DOHH2 (cell line): ENCODE measurements around the gene MCF2L2.

Experiments
- H3F3A ChIP-seq: fragments of 200-600 bp; sonication (generic), shearing (Covaris generic); 2 replicates; pipeline ENCODE4 v1.6.0; 2016; ENCODE audit warnings: antibody characterized with exemption, mild to moderate bottlenecking; ENCODE audit not compliant: control insufficient read depth, insufficient read depth
- H3K27ac ChIP-seq: fragments of 200-600 bp; sonication (generic); 2 replicates; pipeline ENCODE4 v1.5.1; 2014; ENCODE audit warnings: low read depth, mild to moderate bottlenecking, low read length, moderate library complexity
- H3K27me3 ChIP-seq: fragments of 200-600 bp; sonication (generic); 2 replicates; pipeline ENCODE4 v1.6.1; 2014; ENCODE audit warnings: mild to moderate bottlenecking, low read length, mixed read lengths; ENCODE audit not compliant: control insufficient read depth
- H3K36me3 ChIP-seq: fragments of 200-600 bp; sonication (generic); 2 replicates; pipeline ENCODE4 v1.6.1; 2014; ENCODE audit warnings: mild to moderate bottlenecking, low read length, moderate library complexity, mixed read lengths; ENCODE audit not compliant: control insufficient read depth
- H3K4me1 ChIP-seq: fragments of 200-600 bp; sonication (generic); 2 replicates; pipeline ENCODE4 v1.6.1; 2014; ENCODE audit warnings: mild to moderate bottlenecking, low read length, mixed read lengths; ENCODE audit not compliant: control insufficient read depth
- H3K4me2 ChIP-seq: fragments of 200-600 bp; sonication (generic); 2 replicates; pipeline ENCODE4 v1.6.0; 2014; ENCODE audit warnings: mild to moderate bottlenecking, low read length, moderate library complexity
- H3K4me3 ChIP-seq: fragments of 200-600 bp; sonication (generic); 2 replicates; pipeline ENCODE4 v1.5.1; 2014; ENCODE audit warnings: mild to moderate bottlenecking, low read length, mixed read lengths
- H3K79me2 ChIP-seq: fragments of 200-600 bp; sonication (generic); 2 replicates; pipeline ENCODE4 v1.6.1; 2014; ENCODE audit warnings: mild to moderate bottlenecking, low read length, mixed read lengths; ENCODE audit not compliant: control insufficient read depth
- H3K9me2 ChIP-seq: fragments of 200-600 bp; sonication (generic); replicated peaks from 2 replicates; pipeline ENCODE4 v1.6.1; 2014; ENCODE audit warnings: mild to moderate bottlenecking, low read length, mixed read lengths; ENCODE audit not compliant: control insufficient read depth
- H3K9me3 ChIP-seq: fragments of 200-600 bp; sonication (generic); 2 replicates; pipeline ENCODE4 v1.6.1; 2014; ENCODE audit warnings: antibody characterized with exemption, low read length, mixed read lengths; ENCODE audit not compliant: control insufficient read depth, insufficient read depth
- H4K20me1 ChIP-seq: fragments of 200-600 bp; sonication (generic); 2 replicates; pipeline ENCODE4 v1.6.0; 2014; ENCODE audit warnings: low read depth, mild to moderate bottlenecking, antibody characterized with exemption, low read length, moderate library complexity; ENCODE audit not compliant: control insufficient read depth, insufficient read depth
- EZH2phosphoT487 ChIP-seq: fragments of 200-600 bp; sonication (generic); IDR thresholded peaks from 2 replicates; pipeline ENCODE4 v1.6.1; 2017; ENCODE audit warnings: borderline replicate concordance, mild to moderate bottlenecking, antibody characterized with exemption, low read length, moderate library complexity, mixed read lengths
- TF ChIP-seq, protein P1 (sequence below): fragments of 200-600 bp; sonication (generic); IDR thresholded peaks from one replicate; pipeline ENCODE4 v1.5.1; 2014; ENCODE audit warnings: antibody characterized with exemption, mild to moderate bottlenecking, low read depth, low read length; ENCODE audit not compliant: poor library complexity, severe bottlenecking

Gene MCF2L2

DNA sequence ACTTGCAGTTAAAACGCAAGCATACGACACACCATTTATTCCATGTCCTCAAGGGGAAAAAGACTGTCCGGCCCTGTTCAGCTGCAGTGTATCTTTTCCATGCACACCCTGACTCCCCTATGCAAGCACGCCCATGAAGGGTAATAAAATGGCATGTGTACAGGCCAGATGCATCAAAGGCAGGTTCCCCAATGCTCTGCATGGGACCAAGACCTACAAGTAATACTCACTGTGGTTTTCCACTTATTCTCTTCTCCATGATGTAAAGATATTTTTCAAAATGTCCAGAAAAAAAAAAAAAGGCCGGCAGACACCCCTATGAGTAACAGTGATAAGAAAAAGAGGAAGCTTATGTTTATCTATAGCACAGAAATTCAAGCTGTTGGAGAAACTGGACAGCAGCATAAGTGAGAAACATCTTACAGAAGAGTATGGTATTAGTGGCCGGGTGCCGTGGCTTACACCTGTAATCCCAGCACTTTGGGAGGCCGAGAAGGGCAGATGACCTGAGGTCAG lies 70.8 kb downstream of the MCF2L2 start:
- H3K9me2 ChIP-seq, result no peaks in the 10 kb centered on the region
- H3F3A ChIP-seq, result no peaks in the 10 kb centered on the region
- H3K27me3 ChIP-seq, result peaks cover 16% of the 10 kb centered on the region
- no peaks in the 10 kb centered on the region for H3K36me3 ChIP-seq
- H3K4me3 ChIP-seq, result no peak overlapping the region
- H4K20me1 ChIP-seq, result no peaks in the 10 kb centered on the region
- H3K4me1 ChIP-seq, result no peaks in the 10 kb centered on the region
- no peak overlapping the region for H3K4me2 ChIP-seq
- no peaks in the 10 kb centered on the region for H3K79me2 ChIP-seq
- TF ChIP-seq, protein P1, sequence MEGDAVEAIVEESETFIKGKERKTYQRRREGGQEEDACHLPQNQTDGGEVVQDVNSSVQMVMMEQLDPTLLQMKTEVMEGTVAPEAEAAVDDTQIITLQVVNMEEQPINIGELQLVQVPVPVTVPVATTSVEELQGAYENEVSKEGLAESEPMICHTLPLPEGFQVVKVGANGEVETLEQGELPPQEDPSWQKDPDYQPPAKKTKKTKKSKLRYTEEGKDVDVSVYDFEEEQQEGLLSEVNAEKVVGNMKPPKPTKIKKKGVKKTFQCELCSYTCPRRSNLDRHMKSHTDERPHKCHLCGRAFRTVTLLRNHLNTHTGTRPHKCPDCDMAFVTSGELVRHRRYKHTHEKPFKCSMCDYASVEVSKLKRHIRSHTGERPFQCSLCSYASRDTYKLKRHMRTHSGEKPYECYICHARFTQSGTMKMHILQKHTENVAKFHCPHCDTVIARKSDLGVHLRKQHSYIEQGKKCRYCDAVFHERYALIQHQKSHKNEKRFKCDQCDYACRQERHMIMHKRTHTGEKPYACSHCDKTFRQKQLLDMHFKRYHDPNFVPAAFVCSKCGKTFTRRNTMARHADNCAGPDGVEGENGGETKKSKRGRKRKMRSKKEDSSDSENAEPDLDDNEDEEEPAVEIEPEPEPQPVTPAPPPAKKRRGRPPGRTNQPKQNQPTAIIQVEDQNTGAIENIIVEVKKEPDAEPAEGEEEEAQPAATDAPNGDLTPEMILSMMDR, result no peak
- TF ChIP-seq EZH2phosphoT487, result no peak
- no peak overlapping the region for H3K27ac ChIP-seq
- no peaks in the 10 kb centered on the region for H3K9me3 ChIP-seq

DNA sequence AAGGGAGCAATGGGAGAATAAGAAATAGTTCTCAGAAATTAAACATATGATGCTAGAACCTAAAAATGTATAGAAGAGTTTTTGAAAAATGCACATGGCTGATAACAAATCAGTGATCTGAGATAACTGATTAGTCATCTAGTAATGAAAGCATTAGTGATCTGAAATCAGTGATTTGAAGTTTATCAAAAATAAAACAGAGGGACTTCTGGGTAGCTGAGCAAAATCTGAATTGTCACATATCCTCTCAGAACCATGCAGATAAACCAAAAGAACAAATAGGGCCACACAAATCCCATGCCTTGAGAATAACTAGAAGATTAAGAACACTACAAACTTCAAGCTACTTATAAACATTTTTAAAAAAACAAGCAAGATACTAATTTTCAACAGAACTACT lies 71.5 kb downstream of the MCF2L2 start:
- no peak overlapping the region for H3K27ac ChIP-seq
- H3K27me3 ChIP-seq, result peaks cover 17% of the 10 kb centered on the region
- no peaks in the 10 kb centered on the region for H3K9me2 ChIP-seq
- no peaks in the 10 kb centered on the region for H4K20me1 ChIP-seq
- H3K4me2 ChIP-seq, result no peak overlapping the region
- H3K4me3 ChIP-seq, result no peak overlapping the region
- H3K4me1 ChIP-seq, result no peaks in the 10 kb centered on the region
- TF ChIP-seq EZH2phosphoT487, result no peak
- TF ChIP-seq, protein P1, result no peak
- no peaks in the 10 kb centered on the region for H3F3A ChIP-seq
- H3K36me3 ChIP-seq, result no peaks in the 10 kb centered on the region
- H3K79me2 ChIP-seq, result no peaks in the 10 kb centered on the region
- H3K9me3 ChIP-seq, result no peaks in the 10 kb centered on the region

DNA sequence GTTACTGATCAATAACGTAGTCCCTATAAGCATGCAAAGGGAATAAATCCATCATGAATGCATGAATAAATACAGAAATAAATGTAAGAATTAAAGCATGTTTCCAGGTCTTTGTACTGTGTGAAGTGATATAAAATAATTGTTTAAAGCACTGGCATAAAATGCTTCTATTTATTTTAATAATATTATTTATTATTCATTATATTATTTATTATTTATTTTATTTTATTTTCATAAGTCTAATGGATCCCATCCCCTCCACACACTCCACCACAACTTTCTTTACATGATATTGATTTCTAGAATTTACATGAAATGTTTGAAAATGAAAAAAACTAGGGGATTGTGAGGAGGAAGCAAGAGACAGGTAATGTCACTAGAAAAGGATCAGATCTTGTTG lies 73.5 kb downstream of the MCF2L2 start:
- Histone ChIP-seq H3K4me1 (no peaks in the 10 kb centered on the region), H3K9me3 (no peaks in the 10 kb centered on the region), H3K27ac (no peak overlapping the region), H3K36me3 (no peaks in the 10 kb centered on the region), H4K20me1 (no peaks in the 10 kb centered on the region), H3K27me3 (peaks cover 20% of the 10 kb centered on the region), H3K4me3 (no peak overlapping the region), H3F3A (no peaks in the 10 kb centered on the region), H3K4me2 (no peak overlapping the region), H3K79me2 (no peaks in the 10 kb centered on the region), H3K9me2 (no peaks in the 10 kb centered on the region)
- TF ChIP-seq, protein P1, result no peak
- no peak for TF ChIP-seq EZH2phosphoT487

DNA sequence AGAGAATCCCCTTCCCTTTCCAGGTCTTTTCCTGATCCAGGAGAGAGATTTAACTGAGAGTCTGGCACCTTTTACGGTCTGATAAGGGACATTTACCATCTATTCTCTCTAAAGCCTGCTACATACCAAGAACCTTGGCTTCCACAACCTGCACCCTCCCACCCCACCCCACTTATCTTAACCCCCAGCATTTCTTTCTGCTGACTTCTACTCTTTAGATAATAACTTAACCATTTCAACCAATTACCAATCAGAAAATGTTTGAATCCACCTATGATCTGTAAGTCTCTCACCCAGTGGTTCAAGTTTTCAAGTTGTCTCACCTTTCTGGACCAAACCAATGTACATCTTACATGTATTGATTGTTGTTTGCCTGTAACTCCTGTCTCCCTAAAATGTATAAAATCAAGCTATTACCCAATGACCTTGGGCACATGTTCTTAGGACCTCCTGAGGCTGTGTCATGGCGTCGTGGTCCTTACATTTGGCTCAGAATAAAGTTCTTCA lies 74.0 kb downstream of the MCF2L2 start:
- Histone ChIP-seq H3K9me2 (no peaks in the 10 kb centered on the region), H3K4me3 (no peak overlapping the region), H3K36me3 (no peaks in the 10 kb centered on the region), H3K4me1 (no peaks in the 10 kb centered on the region), H3K79me2 (no peaks in the 10 kb centered on the region), H3K4me2 (no peak overlapping the region), H4K20me1 (no peaks in the 10 kb centered on the region), H3K9me3 (no peaks in the 10 kb centered on the region), H3F3A (no peaks in the 10 kb centered on the region), H3K27ac (no peak overlapping the region), H3K27me3 (peaks cover 21% of the 10 kb centered on the region)
- TF ChIP-seq EZH2phosphoT487, result no peak
- TF ChIP-seq, protein P1, result no peak
